ENCODE data around the gene NAA38. TPM values are rescaled to one million over a fixed set of nuclear protein-coding genes. Genes with fewer than 3 reads are reported as not detected.

NAA38 gene
- total RNA-seq, 1 experiment from 2014 or later, result 50.2 TPM

GRCh38 chr17:7882629-7883028, 25.3 kb upstream of the NAA38 start:
- Histone ChIP-seq H3K4ac (ENCODE audit: low read depth, low read length) (no peak overlapping the region), H2BK20ac (ENCODE audit: low read depth, low read length, poor library complexity, severe bottlenecking) (no peak overlapping the region), H2BK12ac (ENCODE audit: insufficient read length, low read depth, low read length) (no peak overlapping the region), H3K14ac (ENCODE audit: insufficient read depth, low read length) (no peak overlapping the region), H2AK5ac (ENCODE audit: insufficient read length, low read length) (no peak overlapping the region), H3K27ac (ENCODE audit: insufficient read length, low read depth, low read length) (no peak overlapping the region), H3K18ac (ENCODE audit: insufficient read length, low read depth, low read length) (no peak overlapping the region), H3K79me1 (ENCODE audit: insufficient read depth, low read depth, low read length, poor library complexity, severe bottlenecking) (no peaks in the 10 kb centered on the region), H2BK15ac (ENCODE audit: low read depth, low read length) (no peak overlapping the region), H4K8ac (replicated peaks; ENCODE audit: insufficient read length, low read depth, low read length) (no peak overlapping the region), H3K27me3 (ENCODE audit: insufficient read depth, low read length) (no peaks in the 10 kb centered on the region; the same call in 1 of the 2 replicates), H3K56ac (ENCODE audit: insufficient read length, low read depth, low read length) (no peak overlapping the region), H3K23ac (ENCODE audit: insufficient read length, low read depth, low read length) (no peak overlapping the region), H3K79me2 (ENCODE audit: insufficient read depth, low read length) (no peaks in the 10 kb centered on the region), H3K4me1 (ENCODE audit: insufficient read depth, low read length) (no peaks in the 10 kb centered on the region), H2BK120ac (ENCODE audit: low read depth, low read length, poor library complexity, severe bottlenecking) (no peak overlapping the region), H3K9ac (ENCODE audit: extremely low read depth, insufficient read length, low read length) (no peak overlapping the region), H4K91ac (ENCODE audit: insufficient read length, low read depth, low read length) (no peak overlapping the region), H2BK5ac (ENCODE audit: insufficient read length, low read length) (no peak overlapping the region), H3K4me2 (ENCODE audit: insufficient read depth, insufficient read length, low read length) (no peak overlapping the region), H2AFZ (ENCODE audit: low read length) (no peak overlapping the region), H4K20me1 (ENCODE audit: control insufficient read depth, insufficient read depth, insufficient read length) (no peaks in the 10 kb centered on the region), H3K23me2 (ENCODE audit: insufficient read length, low read depth, low read length, poor library complexity, severe bottlenecking) (peaks cover 22% of the 10 kb centered on the region), H3K9me3 (ENCODE audit: control insufficient read depth, low read depth, low read length) (no peaks in the 10 kb centered on the region), H3T11ph (ENCODE audit: low read length) (no peak overlapping the region), H4K5ac (ENCODE audit: insufficient read length, low read depth, low read length) (no peak overlapping the region)
- peak; percentile 26 for DNase-seq
- Mint-ChIP-seq H3K27ac (no peak overlapping the region), H3K4me1 (peaks cover 0 to 3% of the 10 kb centered on the region in 2 experiments; a peak in 3 of 4 replicates), H3K4me3 (no peak overlapping the region), H3K9me3 (no peaks in the 10 kb centered on the region), H3K36me3 (ENCODE audit: insufficient read depth in 1 of 3, low read depth in 3 of 3) (peaks cover 0 to 4% (median 0%) of the 10 kb centered on the region in 3 experiments; a peak in 1 of 7 replicates), H3K27me3 (ENCODE audit: low read depth) (no peaks in the 10 kb centered on the region; the same call in none of the 2 replicates)
- TF ChIP-seq CTCF (conservative IDR thresholded peaks at IDR 0.05), result no peak
- WGBS (ENCODE audit: extremely low coverage, insufficient read length, low lambda C conversion rate), result no CpG with 5 or more reads among the region's 3 CpGs

Data from H9 (cell line).